HG03565 (cell line): ENCODE data around the gene NCAPH2.

Experiments
- ATAC-seq: cut with Tn5 transposase; IDR thresholded peaks from one replicate; pipeline ENCODE4 v1.9.1; 2021; ENCODE audit warnings: mild to moderate bottlenecking, moderate library complexity; ENCODE audit not compliant: unreplicated experiment

NCAPH2 gene

DNA sequence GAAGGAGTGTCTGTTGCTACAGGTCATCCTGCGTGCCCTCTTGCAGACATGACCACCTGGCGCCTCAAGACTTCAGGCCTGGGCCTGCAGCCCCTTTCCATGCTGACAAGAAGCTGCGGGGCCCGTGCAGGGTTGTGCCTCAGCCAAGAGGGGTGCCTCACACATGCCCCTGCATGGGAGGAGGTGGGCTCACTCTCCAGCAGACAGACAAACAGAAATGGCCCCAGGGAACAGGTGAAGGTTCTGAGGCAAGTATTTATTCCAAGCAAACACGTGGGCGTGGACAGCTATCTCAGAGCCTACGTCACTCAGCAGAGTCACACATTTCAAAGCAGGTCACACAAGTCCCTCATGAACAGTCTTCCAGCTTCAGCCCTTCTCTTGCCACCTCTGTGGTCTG lies 60.6 kb downstream of the NCAPH2 start:
- ATAC-seq, result no peak

DNA sequence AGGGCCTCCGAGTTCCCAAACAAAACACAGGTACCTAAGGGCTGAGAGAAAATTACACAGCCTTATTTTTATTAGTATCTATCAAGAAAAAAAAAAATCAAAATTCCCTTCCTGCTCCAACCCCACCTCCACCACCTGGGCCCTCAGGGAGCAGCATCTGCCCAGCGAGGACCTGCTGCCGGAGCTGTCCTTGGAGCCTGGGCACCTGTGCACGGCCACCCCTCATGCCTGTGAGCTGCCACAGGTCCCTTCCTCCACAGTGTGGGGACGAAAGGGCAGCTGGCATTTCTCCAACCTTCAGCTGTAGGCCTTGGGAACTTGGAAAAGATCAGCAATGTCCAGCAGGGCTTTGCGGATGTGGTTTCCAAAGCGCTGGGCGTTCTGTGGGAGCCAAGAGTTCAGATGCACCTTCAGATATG lies 61.0 kb downstream of the NCAPH2 start:
- no peak for ATAC-seq

GRCh38 chr22:50569896-50570535 lies 62.0 kb downstream of the NCAPH2 start:
- ATAC-seq, result no peak

- ATAC-seq, result no peak
These were observed 62.8 kb downstream of the NCAPH2 start for GRCh38 chr22:50570861-50571260.

- no peak for ATAC-seq
These were observed 63.5 kb downstream of the NCAPH2 start for GRCh38 chr22:50571264-50572175.

GRCh38 chr22:50572965-50573364 lies 64.9 kb downstream of the NCAPH2 start:
- no peak for ATAC-seq

DNA sequence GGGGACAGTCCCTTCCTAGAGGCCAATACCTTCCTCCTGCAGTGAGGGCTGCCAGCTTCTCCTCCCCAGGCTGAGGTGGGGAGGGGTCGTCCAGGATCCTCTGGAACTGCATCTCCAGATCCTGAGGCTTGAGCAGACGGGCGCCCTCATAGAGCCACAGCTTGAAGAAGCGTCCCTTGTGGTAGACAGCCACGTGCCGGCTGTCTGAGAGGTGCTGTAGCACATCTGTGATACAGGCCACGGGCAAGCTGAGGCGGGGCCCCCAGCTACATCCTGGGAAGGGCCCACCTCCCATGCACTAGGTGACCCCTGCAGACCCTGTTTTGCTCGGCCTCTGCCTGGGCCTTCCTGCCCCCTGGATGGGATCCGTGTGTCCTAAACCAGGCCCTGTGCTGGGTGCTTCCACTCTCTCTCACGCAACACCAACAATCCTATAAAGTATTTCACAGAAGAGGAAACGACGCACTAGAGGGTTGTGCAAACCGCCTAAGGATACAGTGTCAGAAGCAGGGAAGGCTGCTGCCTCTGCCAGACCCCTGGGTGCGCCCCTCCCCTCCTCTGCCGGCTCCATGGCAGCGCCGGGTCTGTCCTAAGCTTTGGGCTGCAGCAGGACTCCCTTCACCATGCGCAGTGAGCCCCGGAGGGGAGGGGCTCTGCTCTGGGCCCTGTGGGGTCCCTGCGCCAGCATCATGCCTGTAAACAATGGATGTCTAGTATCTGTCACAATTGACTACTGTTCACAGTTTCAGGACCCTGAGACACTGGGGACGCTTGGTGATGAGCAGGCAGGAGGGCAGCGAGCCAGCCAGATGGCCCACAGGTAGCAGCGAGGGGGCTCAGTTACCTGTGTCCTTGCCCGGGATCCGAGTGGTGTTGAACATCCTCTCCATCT lies 65.7 kb downstream of the NCAPH2 start:
- ATAC-seq, result no peak

DNA sequence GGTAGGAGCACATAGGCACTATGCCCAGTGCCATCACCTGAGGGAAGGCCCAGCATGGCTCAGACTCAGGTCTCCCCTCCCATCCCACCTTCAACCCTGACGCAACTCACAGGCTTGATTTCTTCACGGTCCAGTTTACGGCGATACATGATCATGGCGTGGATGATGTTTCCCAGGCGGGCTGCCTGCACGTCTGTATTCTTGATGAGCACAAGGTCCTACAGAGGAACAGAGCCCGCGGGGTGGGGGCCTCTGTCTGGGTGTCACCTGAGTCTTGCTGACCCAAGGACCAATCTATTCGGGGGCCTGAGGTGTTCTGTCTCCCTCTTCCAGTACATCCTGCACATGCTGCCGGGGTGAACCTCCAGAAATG lies 66.3 kb downstream of the NCAPH2 start:
- ATAC-seq, result no peak
